ENCODE measurements around the gene MYL4. TPM values are rescaled to one million over a fixed set of nuclear protein-coding genes. Genes with fewer than 3 reads are reported as not detected.
"Not testable (repeated sequence)": the region's sequence is repeated elsewhere in the genome, so short reads cannot be mapped to it uniquely, and the experiment has no call there.

The MYL4 gene
- polyA plus RNA-seq, 1 of the 3 experiments (the other 2 are of a cell fraction), result not detected

- peaks cover 54 to 77% of the 10 kb centered on the region in 2 experiments for H3K36me3 ChIP-seq (replicated peaks in 1 of 2; ENCODE audit: control insufficient read depth in 1 of 2, insufficient read depth in 2 of 2, low read length in 1 of 2)
- no peak overlapping the region for H3K27ac ChIP-seq (ENCODE audit: low read depth in 2 of 2, low read length in 1 of 2)
- ChIA-PET CTCF (no interaction called here), POLR2A (no interaction called here)
- DNase-seq, result no peak
- 97% methylated on average over 2 of the region's 2 CpGs for WGBS (ENCODE audit: low lambda C conversion rate)
- H3K9me2 ChIP-seq, result no peaks in the 10 kb centered on the region
- peaks cover 73% of the 10 kb centered on the region for H4K20me1 ChIP-seq (ENCODE audit: insufficient read depth)
- TF ChIP-seq ZBTB33 (IDR thresholded peaks at IDR 0.05; ENCODE audit: borderline replicate concordance, low read depth) (no peak), TCF12 (IDR thresholded peaks at IDR 0.05) (no peak), SMC3 (IDR thresholded peaks at IDR 0.05; ENCODE audit: low read depth, low read length) (no peak), CHD2 (IDR thresholded peaks at IDR 0.05; ENCODE audit: low read length, partially characterized antibody) (no peak), MXI1 (IDR thresholded peaks at IDR 0.05; ENCODE audit: low read depth, low read length) (no peak), GABPA (IDR thresholded peaks at IDR 0.05; ENCODE audit: low read depth) (no peak), JUND (IDR thresholded peaks at IDR 0.05) (no peak), POLR2AphosphoS5 (IDR thresholded peaks at IDR 0.05; ENCODE audit: low read depth, low read length) (no peak), CTCF (IDR thresholded peaks at IDR 0.05) (no peak), NFIC (IDR thresholded peaks at IDR 0.05; ENCODE audit: borderline replicate concordance) (no peak), FOXJ3 (CRISPR knock-in tag; IDR thresholded peaks at IDR 0.05) (no peak), TAF1 (IDR thresholded peaks at IDR 0.05; ENCODE audit: borderline replicate concordance, low read depth, low read length) (no peak), EZH2phosphoT487 (IDR thresholded peaks at IDR 0.05; ENCODE audit: borderline replicate concordance, low read depth) (no peak), MEF2A (IDR thresholded peaks at IDR 0.05; ENCODE audit: borderline replicate concordance, low read depth) (no peak), GATA2 (CRISPR knock-in tag; IDR thresholded peaks at IDR 0.05) (no peak), NRF1 (IDR thresholded peaks at IDR 0.05; ENCODE audit: low read depth, low read length) (no peak), EP300 (IDR thresholded peaks at IDR 0.05; ENCODE audit: borderline replicate concordance in 1 of 2, low read depth in 1 of 2, low read length in 1 of 2) (no peak), ELF1 (IDR thresholded peaks at IDR 0.05) (no peak), TEAD4 (IDR thresholded peaks at IDR 0.05; ENCODE audit: borderline replicate concordance, insufficient read depth) (no peak)
- TF ChIP-seq, protein P1, sequence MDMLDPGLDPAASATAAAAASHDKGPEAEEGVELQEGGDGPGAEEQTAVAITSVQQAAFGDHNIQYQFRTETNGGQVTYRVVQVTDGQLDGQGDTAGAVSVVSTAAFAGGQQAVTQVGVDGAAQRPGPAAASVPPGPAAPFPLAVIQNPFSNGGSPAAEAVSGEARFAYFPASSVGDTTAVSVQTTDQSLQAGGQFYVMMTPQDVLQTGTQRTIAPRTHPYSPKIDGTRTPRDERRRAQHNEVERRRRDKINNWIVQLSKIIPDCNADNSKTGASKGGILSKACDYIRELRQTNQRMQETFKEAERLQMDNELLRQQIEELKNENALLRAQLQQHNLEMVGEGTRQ (IDR thresholded peaks at IDR 0.05; ENCODE audit: borderline replicate concordance, low read depth, low read length), result no peak
- no peak overlapping the region for H3K9ac ChIP-seq
- peaks cover 100% of the 10 kb centered on the region for H3K79me2 ChIP-seq (ENCODE audit: insufficient read depth)
- no peaks in the 10 kb centered on the region for H3K27me3 ChIP-seq (ENCODE audit: insufficient read depth)
- no peaks in the 10 kb centered on the region; a peak in 1 of 4 replicates for H3K4me1 ChIP-seq (ENCODE audit: control insufficient read depth in 1 of 2, insufficient read depth in 2 of 2, low read depth in 1 of 2, low read length in 1 of 2)
- no peaks in the 10 kb centered on the region for H3K9me3 ChIP-seq
- H2AFZ ChIP-seq (ENCODE audit: low read depth), result no peak overlapping the region
- peaks cover 15% of the 10 kb centered on the region for H3F3A ChIP-seq (replicated peaks; ENCODE audit: insufficient read depth)
- H3K4me3 ChIP-seq (ENCODE audit: low read depth in 2 of 2, low read length in 1 of 2), result no peak overlapping the region
- no peak overlapping the region for H3K4me2 ChIP-seq
Observed at GRCh38 chr17:47172696-47173565, 36.2 kb upstream of the MYL4 start.

GRCh38 chr17:47174823-47175222 is 34.3 kb upstream of the MYL4 start:
- CTCF ChIA-PET; H3K9ac ChIP-seq; H3K27ac ChIP-seq (ENCODE audit: low read depth in 2 of 2, low read length in 1 of 2); POLR2A ChIA-PET; H3K4me2 ChIP-seq; DNase-seq; H3K27me3 ChIP-seq (ENCODE audit: insufficient read depth); H3F3A ChIP-seq (replicated peaks; ENCODE audit: insufficient read depth); H3K4me1 ChIP-seq (ENCODE audit: control insufficient read depth in 1 of 2, insufficient read depth in 2 of 2, low read depth in 1 of 2, low read length in 1 of 2); H3K9me3 ChIP-seq; H3K9me2 ChIP-seq; H2AFZ ChIP-seq (ENCODE audit: low read depth); H3K4me3 ChIP-seq (ENCODE audit: low read depth in 2 of 2, low read length in 1 of 2): not testable (repeated sequence)
- peaks cover 51 to 75% of the 10 kb centered on the region in 2 experiments for H3K36me3 ChIP-seq (replicated peaks in 1 of 2; ENCODE audit: control insufficient read depth in 1 of 2, insufficient read depth in 2 of 2, low read length in 1 of 2)
- 93% methylated on average over 8 of the region's 8 CpGs for WGBS (ENCODE audit: low lambda C conversion rate)
- peaks cover 100% of the 10 kb centered on the region for H3K79me2 ChIP-seq (ENCODE audit: insufficient read depth)
- peaks cover 80% of the 10 kb centered on the region for H4K20me1 ChIP-seq (ENCODE audit: insufficient read depth)
